HG02870 (cell line): ENCODE data around the gene SNED1.
"Not testable (repeated sequence)": the region's sequence is repeated elsewhere in the genome, so short reads cannot be mapped to it uniquely, and the experiment has no call there.

ENCODE experiments used
- ATAC-seq: cut with Tn5 transposase; IDR thresholded peaks from one replicate; pipeline ENCODE4 v1.9.1; 2021; ENCODE audit warnings: mild to moderate bottlenecking, moderate library complexity; ENCODE audit not compliant: unreplicated experiment

SNED1 gene

GRCh38 chr2:241081643-241082340 lies 83.4 kb downstream of the SNED1 start:
- no peak for ATAC-seq

- no peak for ATAC-seq
Measured at GRCh38 chr2:241082341-241083090, 84.1 kb downstream of the SNED1 start.

- ATAC-seq: no peak
Measured at GRCh38 chr2:241083091-241083415, 84.6 kb downstream of the SNED1 start.

GRCh38 chr2:241084856-241085444 lies 86.5 kb downstream of the SNED1 start:
- ATAC-seq: no peak

- peak; percentile 76 for ATAC-seq
Measured at GRCh38 chr2:241087420-241088268, 89.2 kb downstream of the SNED1 start.

GRCh38 chr2:241088376-241088775 lies 90.0 kb downstream of the SNED1 start:
- ATAC-seq: peak; percentile 46

- no peak for ATAC-seq
Measured at GRCh38 chr2:241088791-241089732, 90.6 kb downstream of the SNED1 start.

GRCh38 chr2:241091201-241091600 lies 92.8 kb downstream of the SNED1 start:
- ATAC-seq: no peak

- ATAC-seq: no peak
Measured at GRCh38 chr2:241091734-241092445, 93.5 kb downstream of the SNED1 start.

GRCh38 chr2:241092677-241093076 lies 94.3 kb downstream of the SNED1 start:
- no peak for ATAC-seq

GRCh38 chr2:241093133-241093781 lies 94.8 kb downstream of the SNED1 start:
- not testable (repeated sequence) for ATAC-seq

- no peak for ATAC-seq
Measured at GRCh38 chr2:241094172-241094571, 95.8 kb downstream of the SNED1 start.

- ATAC-seq: no peak
Measured at GRCh38 chr2:241094924-241095420, 96.6 kb downstream of the SNED1 start.

GRCh38 chr2:241095594-241096290 lies 97.3 kb downstream of the SNED1 start:
- ATAC-seq: no peak

GRCh38 chr2:241096979-241097378 lies 98.6 kb downstream of the SNED1 start:
- peak; percentile 43 for ATAC-seq

- ATAC-seq: no peak
Measured at GRCh38 chr2:241099246-241099645, 100.8 kb downstream of the SNED1 start.

GRCh38 chr2:241102239-241102803 lies 103.9 kb downstream of the SNED1 start, which contains the start of gene MTERF4:
Gene MTERF4, minus strand, starts transcription at chr2:241102287. Its CDS starts 14 bp downstream, at chr2:241102273.
- ATAC-seq: peak; percentile 77

- ATAC-seq: no peak
Measured at GRCh38 chr2:241103176-241103595, 104.8 kb downstream of the SNED1 start.
